Measurements from ENCODE around the gene GALNT13.

Gene GALNT13

DNA sequence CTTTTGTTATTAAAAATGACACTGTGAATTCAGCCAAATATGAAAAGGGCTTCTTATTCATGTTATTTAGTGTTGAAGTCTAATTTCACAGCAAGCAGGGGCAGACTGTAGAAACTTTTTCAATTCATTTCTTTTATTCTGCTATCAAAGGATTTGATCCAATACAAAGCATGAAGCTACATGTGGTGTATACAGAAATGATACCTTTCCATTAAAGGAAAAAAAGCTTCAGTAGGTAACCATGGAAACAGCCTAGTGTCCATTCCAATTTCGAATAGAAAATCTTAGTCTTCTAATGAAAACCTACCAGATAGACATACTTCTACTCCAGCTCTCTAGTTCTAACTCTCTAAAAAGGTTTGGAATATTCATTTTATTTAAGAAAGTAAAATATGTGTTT is 550.5 kb downstream of the GALNT13 start:
- TF ChIP-seq SUZ12 (IDR thresholded peaks at IDR 0.05; ENCODE audit: extremely low read depth, insufficient read depth, insufficient read length) (no peak), YY1 (IDR thresholded peaks at IDR 0.05; ENCODE audit: insufficient read depth, insufficient read length) (no peak), ZNF274 (IDR thresholded peaks at IDR 0.05; ENCODE audit: low read depth, low read length) (no peak)
- H3K4me3 ChIP-seq (ENCODE audit: insufficient read length, low read depth) = no peak overlapping the region
- DNase-seq (ENCODE audit: low read depth, low spot score) = no peak
- H3K9me3 ChIP-seq (ENCODE audit: insufficient read depth, low read length) = no peaks in the 10 kb centered on the region
- no peak overlapping the region for H3K9ac ChIP-seq (ENCODE audit: insufficient read length, low read depth)
- no peaks in the 10 kb centered on the region for H3K36me3 ChIP-seq (ENCODE audit: insufficient read depth, insufficient read length, low read length)
- no peaks in the 10 kb centered on the region for H3K4me1 ChIP-seq (ENCODE audit: insufficient read depth, insufficient read length)
- no peaks in the 10 kb centered on the region for H3K27me3 ChIP-seq (ENCODE audit: insufficient read depth, insufficient read length)

DNA sequence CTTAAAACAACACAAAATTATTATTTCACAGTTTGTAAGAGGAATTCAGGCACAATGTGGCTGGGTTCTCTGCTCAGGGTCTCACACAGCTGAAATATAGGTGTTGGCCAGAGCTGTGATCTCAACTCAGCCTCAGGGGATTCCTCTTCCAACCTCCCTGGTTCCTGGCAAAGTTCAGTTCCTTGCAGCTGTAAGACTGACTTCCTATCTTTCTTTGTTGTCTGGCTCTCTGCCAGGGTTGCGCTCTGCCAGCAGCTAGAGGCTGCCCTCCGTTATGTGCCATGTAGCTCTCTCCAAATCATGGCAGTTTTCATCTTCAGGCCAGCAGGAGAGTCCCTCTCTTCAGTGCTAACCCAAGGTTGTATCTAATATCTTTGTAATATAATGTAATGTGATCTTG is 554.3 kb downstream of the GALNT13 start:
- Histone ChIP-seq H3K9ac (ENCODE audit: insufficient read length, low read depth) (no peak overlapping the region), H3K4me1 (ENCODE audit: insufficient read depth, insufficient read length) (no peaks in the 10 kb centered on the region), H3K4me3 (ENCODE audit: insufficient read length, low read depth) (no peak overlapping the region), H3K9me3 (ENCODE audit: insufficient read depth, low read length) (no peaks in the 10 kb centered on the region), H3K36me3 (ENCODE audit: insufficient read depth, insufficient read length, low read length) (no peaks in the 10 kb centered on the region), H3K27me3 (ENCODE audit: insufficient read depth, insufficient read length) (no peaks in the 10 kb centered on the region)
- no peak for DNase-seq (ENCODE audit: low read depth, low spot score)
- TF ChIP-seq YY1 (IDR thresholded peaks at IDR 0.05; ENCODE audit: insufficient read depth, insufficient read length) (no peak), SUZ12 (IDR thresholded peaks at IDR 0.05; ENCODE audit: extremely low read depth, insufficient read depth, insufficient read length) (no peak), ZNF274 (IDR thresholded peaks at IDR 0.05; ENCODE audit: low read depth, low read length) (no peak)

DNA sequence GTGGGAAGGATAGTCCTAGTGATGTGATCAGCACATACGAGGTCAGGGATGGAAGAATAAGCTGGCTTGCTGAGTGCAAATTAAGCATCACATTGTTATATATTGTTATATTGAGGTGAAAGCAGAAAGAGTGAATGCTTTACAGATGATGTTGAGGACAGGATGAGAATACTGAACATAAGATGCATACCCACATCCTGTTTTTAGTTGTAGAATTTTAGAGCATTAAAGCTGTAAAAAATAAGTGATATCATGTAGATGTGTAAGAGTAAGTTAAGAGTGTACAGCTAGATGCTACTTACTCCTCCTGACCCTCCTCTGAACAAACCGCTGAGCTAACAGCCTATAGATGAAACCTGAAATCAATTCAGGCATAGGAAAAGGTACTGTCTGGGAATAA is 555.7 kb downstream of the GALNT13 start:
- Histone ChIP-seq H3K27me3 (ENCODE audit: insufficient read depth, insufficient read length) (no peaks in the 10 kb centered on the region), H3K9me3 (ENCODE audit: insufficient read depth, low read length) (no peaks in the 10 kb centered on the region), H3K4me1 (ENCODE audit: insufficient read depth, insufficient read length) (no peaks in the 10 kb centered on the region), H3K9ac (ENCODE audit: insufficient read length, low read depth) (no peak overlapping the region), H3K36me3 (ENCODE audit: insufficient read depth, insufficient read length, low read length) (no peaks in the 10 kb centered on the region), H3K4me3 (ENCODE audit: insufficient read length, low read depth) (no peak overlapping the region)
- no peak for DNase-seq (ENCODE audit: low read depth, low spot score)
- TF ChIP-seq YY1 (IDR thresholded peaks at IDR 0.05; ENCODE audit: insufficient read depth, insufficient read length) (no peak), ZNF274 (IDR thresholded peaks at IDR 0.05; ENCODE audit: low read depth, low read length) (no peak), SUZ12 (IDR thresholded peaks at IDR 0.05; ENCODE audit: extremely low read depth, insufficient read depth, insufficient read length) (no peak)

- Histone ChIP-seq H3K27me3 (ENCODE audit: insufficient read depth, insufficient read length) (no peaks in the 10 kb centered on the region), H3K36me3 (ENCODE audit: insufficient read depth, insufficient read length, low read length) (no peaks in the 10 kb centered on the region), H3K9me3 (ENCODE audit: insufficient read depth, low read length) (no peaks in the 10 kb centered on the region), H3K9ac (ENCODE audit: insufficient read length, low read depth) (no peak overlapping the region), H3K4me3 (ENCODE audit: insufficient read length, low read depth) (no peak overlapping the region), H3K4me1 (ENCODE audit: insufficient read depth, insufficient read length) (no peaks in the 10 kb centered on the region)
- DNase-seq (ENCODE audit: low read depth, low spot score) = no peak
- TF ChIP-seq YY1 (IDR thresholded peaks at IDR 0.05; ENCODE audit: insufficient read depth, insufficient read length) (no peak), SUZ12 (IDR thresholded peaks at IDR 0.05; ENCODE audit: extremely low read depth, insufficient read depth, insufficient read length) (no peak), ZNF274 (IDR thresholded peaks at IDR 0.05; ENCODE audit: low read depth, low read length) (no peak)
These were observed 556.3 kb downstream of the GALNT13 start for GRCh38 chr2:154428022-154428421.

- no peak for DNase-seq (ENCODE audit: low read depth, low spot score)
- H3K9me3 ChIP-seq (ENCODE audit: insufficient read depth, low read length) = no peaks in the 10 kb centered on the region
- TF ChIP-seq YY1 (IDR thresholded peaks at IDR 0.05; ENCODE audit: insufficient read depth, insufficient read length) (no peak), SUZ12 (IDR thresholded peaks at IDR 0.05; ENCODE audit: extremely low read depth, insufficient read depth, insufficient read length) (no peak), ZNF274 (IDR thresholded peaks at IDR 0.05; ENCODE audit: low read depth, low read length) (no peak)
These were observed 561.3 kb downstream of the GALNT13 start for GRCh38 chr2:154433010-154433409.

GRCh38 chr2:154437104-154437503 is 565.4 kb downstream of the GALNT13 start:
- Histone ChIP-seq H3K4me3 (ENCODE audit: insufficient read length, low read depth) (no peak overlapping the region), H3K36me3 (ENCODE audit: insufficient read depth, insufficient read length, low read length) (no peaks in the 10 kb centered on the region), H3K4me1 (ENCODE audit: insufficient read depth, insufficient read length) (no peaks in the 10 kb centered on the region), H3K9ac (ENCODE audit: insufficient read length, low read depth) (no peak overlapping the region), H3K9me3 (ENCODE audit: insufficient read depth, low read length) (no peaks in the 10 kb centered on the region), H3K27me3 (ENCODE audit: insufficient read depth, insufficient read length) (no peaks in the 10 kb centered on the region)
- TF ChIP-seq YY1 (IDR thresholded peaks at IDR 0.05; ENCODE audit: insufficient read depth, insufficient read length) = no peak
- no peak for TF ChIP-seq SUZ12 (IDR thresholded peaks at IDR 0.05; ENCODE audit: extremely low read depth, insufficient read depth, insufficient read length)
- TF ChIP-seq ZNF274 (IDR thresholded peaks at IDR 0.05; ENCODE audit: low read depth, low read length) = no peak
- no peak for DNase-seq (ENCODE audit: low read depth, low spot score)

More at GRCh38 chr2:154433010-154433409, 561.3 kb downstream of the GALNT13 start:
- H3K36me3 ChIP-seq (ENCODE audit: insufficient read depth, insufficient read length, low read length) = no peaks in the 10 kb centered on the region
- H3K9ac ChIP-seq (ENCODE audit: insufficient read length, low read depth) = no peak overlapping the region
- no peaks in the 10 kb centered on the region for H3K27me3 ChIP-seq (ENCODE audit: insufficient read depth, insufficient read length)
- no peaks in the 10 kb centered on the region for H3K4me1 ChIP-seq (ENCODE audit: insufficient read depth, insufficient read length)
- no peak overlapping the region for H3K4me3 ChIP-seq (ENCODE audit: insufficient read length, low read depth)

- no peak overlapping the region for H3K9ac ChIP-seq (ENCODE audit: insufficient read length, low read depth)
- H3K4me1 ChIP-seq (ENCODE audit: insufficient read depth, insufficient read length) = no peaks in the 10 kb centered on the region
- no peak for DNase-seq (ENCODE audit: low read depth, low spot score)
- H3K36me3 ChIP-seq (ENCODE audit: insufficient read depth, insufficient read length, low read length) = no peaks in the 10 kb centered on the region
- TF ChIP-seq SUZ12 (IDR thresholded peaks at IDR 0.05; ENCODE audit: extremely low read depth, insufficient read depth, insufficient read length) (no peak), ZNF274 (IDR thresholded peaks at IDR 0.05; ENCODE audit: low read depth, low read length) (no peak), YY1 (IDR thresholded peaks at IDR 0.05; ENCODE audit: insufficient read depth, insufficient read length) (no peak)
- no peaks in the 10 kb centered on the region for H3K27me3 ChIP-seq (ENCODE audit: insufficient read depth, insufficient read length)
- no peaks in the 10 kb centered on the region for H3K9me3 ChIP-seq (ENCODE audit: insufficient read depth, low read length)
- H3K4me3 ChIP-seq (ENCODE audit: insufficient read length, low read depth) = no peak overlapping the region
These were observed 567.4 kb downstream of the GALNT13 start for GRCh38 chr2:154439156-154439555.

All from NT2/D1 (cell line).